Activated naive CD8-positive, alpha-beta T cell treated with anti-CD3 and anti-CD28 coated beads, Interleukin-2, amount 50 U/mL, for 24 hours (primary cell): ENCODE data around the gene MDN1.

ENCODE experiments used
- ATAC-seq: fragments of 150-1000 bp; cut with Tn5 transposase; one replicate; pipeline ENCODE4 v1.10.0; 2021
- DNase-seq: peaks from one replicate; pipeline ENCODE4 v3.0.0; 2021
- H3K27ac Mint-ChIP-seq: one replicate; pipeline ENCODE4 v1.8.0; 2021; ENCODE audit warnings: mild to moderate bottlenecking, mixed read lengths
- H3K27me3 Mint-ChIP-seq: one replicate; pipeline ENCODE4 v1.8.0; 2021; ENCODE audit warnings: mixed read lengths
- H3K36me3 Mint-ChIP-seq: one replicate; pipeline ENCODE4 v1.8.0; 2021; ENCODE audit warnings: low read depth, mixed read lengths
- H3K4me1 Mint-ChIP-seq: one replicate; pipeline ENCODE4 v1.8.0; 2021; ENCODE audit warnings: mixed read lengths
- H3K4me3 Mint-ChIP-seq: one replicate; pipeline ENCODE4 v1.8.0; 2021; ENCODE audit warnings: mild to moderate bottlenecking, moderate library complexity, mixed read lengths
- H3K9me3 Mint-ChIP-seq: one replicate; pipeline ENCODE4 v1.8.0; 2021; ENCODE audit warnings: mixed read lengths

The MDN1 gene

DNA sequence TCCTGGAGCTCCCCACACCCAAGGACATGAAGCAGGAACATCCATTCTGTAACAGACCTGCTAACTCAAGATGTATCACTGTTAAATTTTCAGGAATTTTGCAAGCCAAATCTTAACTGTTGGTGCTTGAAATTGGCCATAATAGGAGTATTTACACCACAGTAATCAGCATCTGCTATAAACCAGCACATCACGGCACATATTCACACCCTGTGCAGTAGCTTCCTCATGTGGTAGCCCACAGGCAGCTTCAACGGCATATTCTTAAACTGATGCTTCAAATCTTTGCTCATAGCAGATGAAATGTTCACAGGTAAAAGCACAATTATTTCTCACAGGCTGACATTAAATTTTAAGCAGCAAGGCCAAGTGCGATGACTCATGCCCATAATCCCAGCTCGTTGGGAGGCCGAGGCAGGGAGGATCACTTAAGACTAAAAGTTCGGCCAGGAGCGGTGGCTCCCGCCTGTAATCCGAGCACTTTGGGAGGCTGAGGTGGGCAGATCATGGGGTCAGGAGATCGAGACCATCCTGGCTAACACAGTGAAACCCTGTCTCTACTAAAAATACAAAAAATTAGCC lies 137.5 kb downstream of the MDN1 start:
- Mint-ChIP-seq H3K9me3 (no peaks in the 10 kb centered on the region), H3K27ac (no peak overlapping the region), H3K4me3 (no peak overlapping the region), H3K27me3 (no peaks in the 10 kb centered on the region), H3K4me1 (no peaks in the 10 kb centered on the region), H3K36me3 (peaks cover 58% of the 10 kb centered on the region)
- no peak for DNase-seq
- ATAC-seq, result no peak

DNA sequence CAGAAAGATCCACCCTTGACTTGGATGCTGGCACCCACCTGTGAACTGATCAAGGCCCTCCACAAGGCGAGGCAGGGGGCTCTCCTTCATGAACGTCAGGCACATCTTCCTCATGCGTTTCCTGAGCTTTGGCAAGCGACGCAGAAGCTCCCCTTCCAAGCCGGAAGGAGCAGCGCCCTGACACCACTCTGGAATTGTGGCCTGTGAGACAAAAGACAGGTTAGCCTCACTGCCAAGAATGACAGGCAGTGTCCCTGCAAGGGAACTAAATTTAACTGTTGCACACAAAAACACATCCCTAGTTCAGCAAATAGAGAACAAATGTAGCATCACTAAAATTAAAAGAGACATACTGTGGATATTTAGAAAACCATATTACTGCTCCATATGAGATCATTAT lies 139.0 kb downstream of the MDN1 start:
- H3K9me3 Mint-ChIP-seq, result no peaks in the 10 kb centered on the region
- no peaks in the 10 kb centered on the region for H3K4me1 Mint-ChIP-seq
- H3K27me3 Mint-ChIP-seq, result no peaks in the 10 kb centered on the region
- peaks cover 57% of the 10 kb centered on the region for H3K36me3 Mint-ChIP-seq
- DNase-seq (no peak), ATAC-seq (no peak)
- no peak overlapping the region for H3K4me3 Mint-ChIP-seq
- no peak overlapping the region for H3K27ac Mint-ChIP-seq

DNA sequence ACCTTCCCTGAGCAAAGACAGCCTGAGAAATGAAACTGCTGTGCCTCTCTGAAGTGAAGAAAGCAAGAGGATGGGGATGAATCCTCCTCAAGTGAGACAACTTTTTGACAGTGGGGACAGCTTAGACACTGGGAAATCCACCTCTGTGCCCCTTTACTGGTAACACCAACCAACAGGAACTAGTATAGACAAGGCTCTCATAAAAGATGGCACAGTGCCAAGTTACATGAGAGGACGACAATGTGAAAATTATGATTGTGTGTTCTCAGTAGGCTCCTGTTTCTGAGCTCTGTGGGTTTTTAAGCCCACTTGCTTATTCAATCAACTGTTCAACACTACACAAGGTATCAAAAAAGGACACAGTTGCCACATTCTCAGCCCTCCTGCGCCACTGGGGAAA lies 139.4 kb downstream of the MDN1 start:
- H3K27me3 Mint-ChIP-seq, result no peaks in the 10 kb centered on the region
- DNase-seq, result no peak
- H3K4me1 Mint-ChIP-seq, result no peaks in the 10 kb centered on the region
- no peaks in the 10 kb centered on the region for H3K9me3 Mint-ChIP-seq
- no peak for ATAC-seq
- H3K36me3 Mint-ChIP-seq, result peaks cover 57% of the 10 kb centered on the region
- no peak overlapping the region for H3K27ac Mint-ChIP-seq
- no peak overlapping the region for H3K4me3 Mint-ChIP-seq

- peaks cover 57% of the 10 kb centered on the region for H3K36me3 Mint-ChIP-seq
- ATAC-seq, result no peak
- no peaks in the 10 kb centered on the region for H3K9me3 Mint-ChIP-seq
- no peak for DNase-seq
- H3K27ac Mint-ChIP-seq, result no peak overlapping the region
- no peak overlapping the region for H3K4me3 Mint-ChIP-seq
- H3K4me1 Mint-ChIP-seq, result no peaks in the 10 kb centered on the region
- no peaks in the 10 kb centered on the region for H3K27me3 Mint-ChIP-seq
Observed at GRCh38 chr6:89679215-89680120, 140.1 kb downstream of the MDN1 start.

- Mint-ChIP-seq H3K4me1 (no peaks in the 10 kb centered on the region), H3K27me3 (no peaks in the 10 kb centered on the region), H3K9me3 (no peaks in the 10 kb centered on the region), H3K27ac (no peak overlapping the region), H3K36me3 (peaks cover 60% of the 10 kb centered on the region), H3K4me3 (no peak overlapping the region)
- DNase-seq (no peak), ATAC-seq (no peak)
Observed at GRCh38 chr6:89678531-89678930, 141.1 kb downstream of the MDN1 start.

GRCh38 chr6:89675949-89676748 lies 143.4 kb downstream of the MDN1 start:
- H3K36me3 Mint-ChIP-seq, result peaks cover 62% of the 10 kb centered on the region

GRCh38 chr6:89670935-89671565 lies 148.5 kb downstream of the MDN1 start:
- peaks cover 52% of the 10 kb centered on the region for H3K36me3 Mint-ChIP-seq
- no peak overlapping the region for H3K4me3 Mint-ChIP-seq
- no peaks in the 10 kb centered on the region for H3K27me3 Mint-ChIP-seq
- no peaks in the 10 kb centered on the region for H3K9me3 Mint-ChIP-seq
- DNase-seq (no peak), ATAC-seq (no peak)
- H3K4me1 Mint-ChIP-seq, result no peaks in the 10 kb centered on the region
- no peak overlapping the region for H3K27ac Mint-ChIP-seq

More at GRCh38 chr6:89675949-89676748, 143.4 kb downstream of the MDN1 start:
- H3K9me3 Mint-ChIP-seq, result no peaks in the 10 kb centered on the region
- H3K27ac Mint-ChIP-seq, result no peak overlapping the region
- ATAC-seq, result no peak
- H3K4me3 Mint-ChIP-seq, result no peak overlapping the region
- H3K27me3 Mint-ChIP-seq, result no peaks in the 10 kb centered on the region
- no peaks in the 10 kb centered on the region for H3K4me1 Mint-ChIP-seq
- no peak for DNase-seq

GRCh38 chr6:89669002-89669401 lies 150.6 kb downstream of the MDN1 start:
- ATAC-seq, result no peak
- no peak overlapping the region for H3K27ac Mint-ChIP-seq
- no peaks in the 10 kb centered on the region for H3K4me1 Mint-ChIP-seq
- peaks cover 45% of the 10 kb centered on the region for H3K36me3 Mint-ChIP-seq
- DNase-seq, result no peak
- H3K4me3 Mint-ChIP-seq, result no peak overlapping the region
- no peaks in the 10 kb centered on the region for H3K9me3 Mint-ChIP-seq
- no peaks in the 10 kb centered on the region for H3K27me3 Mint-ChIP-seq

GRCh38 chr6:89667872-89668556 lies 151.6 kb downstream of the MDN1 start:
- H3K9me3 Mint-ChIP-seq, result no peaks in the 10 kb centered on the region
- no peak for DNase-seq
- no peak for ATAC-seq
- H3K27me3 Mint-ChIP-seq, result no peaks in the 10 kb centered on the region
- H3K4me3 Mint-ChIP-seq, result no peak overlapping the region
- H3K36me3 Mint-ChIP-seq, result peaks cover 50% of the 10 kb centered on the region
- H3K4me1 Mint-ChIP-seq, result no peaks in the 10 kb centered on the region
- H3K27ac Mint-ChIP-seq, result no peak overlapping the region

- DNase-seq, result no peak
- Mint-ChIP-seq H3K36me3 (peaks cover 57% of the 10 kb centered on the region), H3K4me1 (no peaks in the 10 kb centered on the region), H3K9me3 (no peaks in the 10 kb centered on the region), H3K27me3 (no peaks in the 10 kb centered on the region), H3K4me3 (no peak overlapping the region), H3K27ac (no peak overlapping the region)
- ATAC-seq, result no peak
Observed at GRCh38 chr6:89662659-89663223, 156.9 kb downstream of the MDN1 start.

DNA sequence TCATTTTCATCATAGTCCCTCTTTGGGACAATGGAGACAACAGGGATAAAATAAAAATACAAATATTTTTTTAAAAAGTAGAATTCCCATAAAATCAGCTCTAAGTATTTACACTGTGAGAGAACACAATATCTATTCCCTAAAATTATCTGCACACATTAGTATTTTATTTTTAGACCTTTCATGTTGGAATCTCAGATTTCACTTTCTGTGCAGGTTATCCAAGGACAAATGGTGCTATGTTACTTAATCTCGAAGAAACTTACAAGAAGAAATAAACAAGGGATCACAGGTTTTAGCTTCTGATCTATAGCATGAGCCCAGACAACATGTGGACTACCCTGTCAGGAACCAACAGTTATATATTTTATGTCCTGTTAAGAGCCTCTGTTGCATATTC lies 158.0 kb downstream of the MDN1 start:
- Mint-ChIP-seq H3K36me3 (peaks cover 60% of the 10 kb centered on the region), H3K27ac (no peak overlapping the region)
- no peak for ATAC-seq

DNA sequence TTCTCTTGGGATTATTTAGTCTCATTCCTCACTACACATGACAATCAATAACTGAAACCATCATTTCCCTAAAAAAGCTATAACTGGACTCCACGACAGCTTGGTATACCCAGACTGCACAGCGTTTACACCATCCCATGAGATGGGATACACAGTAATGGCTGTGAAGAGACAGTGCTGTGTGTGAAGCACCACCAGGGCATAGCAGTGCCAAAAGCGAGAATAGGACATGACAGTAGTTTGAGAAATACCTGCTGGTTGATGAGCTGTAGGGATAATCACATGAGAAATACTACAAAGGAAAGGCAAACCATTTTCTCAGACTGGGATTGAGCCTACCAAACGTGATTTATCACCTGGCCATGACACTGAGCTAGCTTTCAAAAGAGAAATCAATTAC lies 158.6 kb downstream of the MDN1 start:
- ATAC-seq, result no peak
- Mint-ChIP-seq H3K4me1 (no peaks in the 10 kb centered on the region), H3K27ac (no peak overlapping the region), H3K9me3 (no peaks in the 10 kb centered on the region), H3K4me3 (no peak overlapping the region), H3K36me3 (peaks cover 63% of the 10 kb centered on the region), H3K27me3 (no peaks in the 10 kb centered on the region)
- no peak for DNase-seq

More for the DNA sequence above, 158.0 kb downstream of the MDN1 start:
- Mint-ChIP-seq H3K9me3 (no peaks in the 10 kb centered on the region), H3K4me3 (no peak overlapping the region), H3K27me3 (no peaks in the 10 kb centered on the region), H3K4me1 (no peaks in the 10 kb centered on the region)
- DNase-seq, result no peak

GRCh38 chr6:89657445-89658158 lies 162.0 kb downstream of the MDN1 start:
- peaks cover 54% of the 10 kb centered on the region for H3K36me3 Mint-ChIP-seq
- H3K27me3 Mint-ChIP-seq, result no peaks in the 10 kb centered on the region
- no peaks in the 10 kb centered on the region for H3K4me1 Mint-ChIP-seq
- ATAC-seq (no peak), DNase-seq (no peak)
- no peaks in the 10 kb centered on the region for H3K9me3 Mint-ChIP-seq
- no peak overlapping the region for H3K27ac Mint-ChIP-seq
- no peak overlapping the region for H3K4me3 Mint-ChIP-seq
